Activated T-helper 2 cell treated with anti-CD3 and anti-CD28 coated beads, Interferon-gamma antibody, Interleukin-2, Interleukin-4, amounts not matched to agents 10 μg/mL and 5 μg/mL and 100 μg/mL, durations not matched to agents 14 hours and 24 hours and 36 hours (primary cell): ENCODE results near the gene TPST1. TPM values are rescaled to one million over a fixed set of nuclear protein-coding genes. Genes with fewer than 3 reads are reported as not detected.
"Not testable (repeated sequence)": the region's sequence is repeated elsewhere in the genome, so short reads cannot be mapped to it uniquely, and the experiment has no call there.

Source experiments
- DNase-seq: peaks from one replicate; pipeline ENCODE4 v3.0.0; 2021; ENCODE audit warnings: low spot score
- H3K27ac Mint-ChIP-seq: one replicate; pipeline ENCODE4 v1.8.0; 2021; ENCODE audit warnings: mixed read lengths
- H3K27me3 Mint-ChIP-seq: one replicate; pipeline ENCODE4 v1.8.0; 2021; ENCODE audit warnings: low read depth, mixed read lengths
- H3K36me3 Mint-ChIP-seq: one replicate; pipeline ENCODE4 v1.8.0; 2021; ENCODE audit warnings: low read depth, mixed read lengths
- H3K4me1 Mint-ChIP-seq: one replicate; pipeline ENCODE4 v1.8.0; 2021; ENCODE audit warnings: low read depth, mixed read lengths
- H3K4me3 Mint-ChIP-seq: one replicate; pipeline ENCODE4 v1.8.0; 2021; ENCODE audit warnings: low read depth, mild to moderate bottlenecking, moderate library complexity, mixed read lengths
- H3K9me3 Mint-ChIP-seq: one replicate; pipeline ENCODE4 v1.8.0; 2021; ENCODE audit warnings: mixed read lengths
- intact Hi-C: fragments of 100-400 bp; cut with micrococcal nuclease; formaldehyde crosslinking; loops from one replicate; pipeline ENCODE4 v1.15.1; 2023
- total RNA-seq: library from RNA; stranded (reverse); gene quantifications from 2 replicates; pipeline ENCODE4 v1.2.3, GENCODE V29; 2022

TPST1 gene
- total RNA-seq, result 1.3 and 1.6 TPM in 2 replicates

- H3K4me1 Mint-ChIP-seq, result peaks cover 28% of the 10 kb centered on the region
- H3K4me3 Mint-ChIP-seq, result peak within 1 kb of the TSS; percentile 82
- intact Hi-C loops, result no loop called here
- no peaks in the 10 kb centered on the region for H3K36me3 Mint-ChIP-seq
- peak; percentile 74 for DNase-seq
- no peaks in the 10 kb centered on the region for H3K9me3 Mint-ChIP-seq
- H3K27ac Mint-ChIP-seq, result peak within 1 kb of the TSS; percentile 34
- peaks cover 40% of the 10 kb centered on the region for H3K27me3 Mint-ChIP-seq
These were observed at the start of gene TPST1 for GRCh38 chr7:66204822-66205740. TSS of gene TPST1 (plus strand) at chr7:66205334. CDS start at chr7:66240426, 35,092 bp downstream.

- peaks cover 57% of the 10 kb centered on the region for H3K36me3 Mint-ChIP-seq
- DNase-seq, H3K27ac Mint-ChIP-seq, H3K4me3 Mint-ChIP-seq, H3K9me3 Mint-ChIP-seq, H3K27me3 Mint-ChIP-seq, H3K4me1 Mint-ChIP-seq, intact Hi-C loops: not testable (repeated sequence)
These were observed 49.1 kb upstream of the TPST1 start for GRCh38 chr7:66156035-66156434.

- no peak for DNase-seq
- H3K36me3 Mint-ChIP-seq, result peaks cover 53% of the 10 kb centered on the region
- H3K9me3 Mint-ChIP-seq, result no peaks in the 10 kb centered on the region
- no peak overlapping the region for H3K4me3 Mint-ChIP-seq
- no peak overlapping the region for H3K27ac Mint-ChIP-seq
- no peaks in the 10 kb centered on the region for H3K4me1 Mint-ChIP-seq
- H3K27me3 Mint-ChIP-seq, result no peaks in the 10 kb centered on the region
- intact Hi-C loops, result no loop called here
These were observed 48.1 kb upstream of the TPST1 start for GRCh38 chr7:66157060-66157459.

GRCh38 chr7:66162622-66163021 is 42.5 kb upstream of the TPST1 start:
- H3K36me3 Mint-ChIP-seq, result peaks cover 21% of the 10 kb centered on the region

GRCh38 chr7:66163186-66163610 is 41.9 kb upstream of the TPST1 start:
- H3K4me1 Mint-ChIP-seq, result no peaks in the 10 kb centered on the region
- no peak for DNase-seq
- H3K4me3 Mint-ChIP-seq, result no peak overlapping the region
- no peaks in the 10 kb centered on the region for H3K27me3 Mint-ChIP-seq
- H3K36me3 Mint-ChIP-seq, result peaks cover 17% of the 10 kb centered on the region
- no peak overlapping the region for H3K27ac Mint-ChIP-seq
- no peaks in the 10 kb centered on the region for H3K9me3 Mint-ChIP-seq
- intact Hi-C loops, result no loop called here

More at GRCh38 chr7:66162622-66163021, 42.5 kb upstream of the TPST1 start:
- intact Hi-C loops, result no loop called here
- Mint-ChIP-seq H3K27me3 (no peaks in the 10 kb centered on the region), H3K9me3 (no peaks in the 10 kb centered on the region), H3K4me3 (no peak overlapping the region), H3K4me1 (no peaks in the 10 kb centered on the region), H3K27ac (no peak overlapping the region)
- DNase-seq, result no peak

GRCh38 chr7:66164356-66164755 is 40.8 kb upstream of the TPST1 start:
- intact Hi-C loops, result no loop called here
- Mint-ChIP-seq H3K4me1 (no peaks in the 10 kb centered on the region), H3K27me3 (no peaks in the 10 kb centered on the region), H3K9me3 (no peaks in the 10 kb centered on the region), H3K36me3 (peaks cover 5% of the 10 kb centered on the region), H3K4me3 (no peak overlapping the region), H3K27ac (no peak overlapping the region)
- no peak for DNase-seq

GRCh38 chr7:66167773-66168387 is 37.3 kb upstream of the TPST1 start:
- Mint-ChIP-seq H3K36me3 (no peaks in the 10 kb centered on the region), H3K27me3 (no peaks in the 10 kb centered on the region), H3K27ac (no peak overlapping the region), H3K4me1 (no peaks in the 10 kb centered on the region), H3K4me3 (no peak overlapping the region), H3K9me3 (no peaks in the 10 kb centered on the region)
- no peak for DNase-seq
- intact Hi-C loops, result no loop called here

- H3K4me1 Mint-ChIP-seq, result peaks cover 1% of the 10 kb centered on the region
- intact Hi-C loops, result no loop called here
- no peak for DNase-seq
- H3K27me3 Mint-ChIP-seq, result no peaks in the 10 kb centered on the region
- no peak overlapping the region for H3K4me3 Mint-ChIP-seq
- no peaks in the 10 kb centered on the region for H3K36me3 Mint-ChIP-seq
- no peak overlapping the region for H3K27ac Mint-ChIP-seq
- H3K9me3 Mint-ChIP-seq, result no peaks in the 10 kb centered on the region
These were observed 35.5 kb upstream of the TPST1 start for GRCh38 chr7:66169616-66170015.

GRCh38 chr7:66170309-66171231 is 34.6 kb upstream of the TPST1 start:
- H3K27me3 Mint-ChIP-seq, result no peaks in the 10 kb centered on the region
- no peak overlapping the region for H3K27ac Mint-ChIP-seq
- no peaks in the 10 kb centered on the region for H3K9me3 Mint-ChIP-seq
- H3K36me3 Mint-ChIP-seq, result no peaks in the 10 kb centered on the region
- no peak for DNase-seq
- intact Hi-C loops, result no loop called here
- no peak overlapping the region for H3K4me3 Mint-ChIP-seq
- peaks cover 1% of the 10 kb centered on the region for H3K4me1 Mint-ChIP-seq

- DNase-seq, H3K4me1 Mint-ChIP-seq, H3K36me3 Mint-ChIP-seq, intact Hi-C loops, H3K27me3 Mint-ChIP-seq, H3K27ac Mint-ChIP-seq, H3K4me3 Mint-ChIP-seq, H3K9me3 Mint-ChIP-seq: not testable (repeated sequence)
These were observed 32.4 kb upstream of the TPST1 start for GRCh38 chr7:66172536-66173401.

GRCh38 chr7:66173856-66174255 is 31.3 kb upstream of the TPST1 start:
- H3K27ac Mint-ChIP-seq, result no peak overlapping the region
- no peaks in the 10 kb centered on the region for H3K36me3 Mint-ChIP-seq
- H3K4me3 Mint-ChIP-seq, result no peak overlapping the region
- no peak for DNase-seq
- no peaks in the 10 kb centered on the region for H3K9me3 Mint-ChIP-seq
- intact Hi-C loops, result no loop called here
- H3K4me1 Mint-ChIP-seq, result peaks cover 1% of the 10 kb centered on the region
- H3K27me3 Mint-ChIP-seq, result no peaks in the 10 kb centered on the region

- intact Hi-C loops, H3K9me3 Mint-ChIP-seq, H3K4me1 Mint-ChIP-seq, H3K36me3 Mint-ChIP-seq, H3K27me3 Mint-ChIP-seq, DNase-seq, H3K4me3 Mint-ChIP-seq, H3K27ac Mint-ChIP-seq: not testable (repeated sequence)
These were observed 30.1 kb upstream of the TPST1 start for GRCh38 chr7:66175006-66175405.
